SK-N-SH (cell line): ENCODE data around the gene TTC6. TPM values are rescaled to one million over a fixed set of nuclear protein-coding genes. Genes with fewer than 3 reads are reported as not detected.

Experiments used
- CTCF ChIA-PET: fragments of 300-600, 350-600 bp; formaldehyde crosslinking; extraction: SDS; loops from one replicate; lab custom pipeline; 2021; lab: Yijun Ruan, JAX
- POLR2A ChIA-PET: fragments of 350-600 bp; sonication (Branson Sonifier 250); formaldehyde crosslinking; extraction: SDS; loops from one replicate; lab custom pipeline; 2020; ENCODE audit warnings: antibody characterized with exemption, inconsistent platforms; lab: Yijun Ruan, JAX
- DNase-seq: peaks from one replicate; pipeline ENCODE4 v3.0.0; 2012
- H2AFZ ChIP-seq: fragments of 200-600 bp; sonication (generic); 2 replicates; pipeline ENCODE4 v1.8.1; 2016; ENCODE audit warnings: antibody characterized with exemption, mild to moderate bottlenecking, low read depth
- H3F3A ChIP-seq: fragments of 200-600 bp; sonication (generic); replicated peaks from 2 replicates; pipeline ENCODE3; 2016; ENCODE audit warnings: antibody characterized with exemption, mild to moderate bottlenecking; ENCODE audit not compliant: insufficient read depth
- H3K27ac ChIP-seq, 2 experiments: fragments of 200-500 bp in 1 of 2; fragments of 200-600 bp in 1 of 2; sonication (Bioruptor generic) in 1 of 2; sonication (generic), shearing (Covaris generic) in 1 of 2; 2 replicates each; pipeline versions ENCODE4 v1.5.1 to v1.6.1; 2014 to 2016; ENCODE audit warnings: low read depth in 2 of 2, inconsistent platforms in 1 of 2, low read length in 1 of 2, mild to moderate bottlenecking in 1 of 2, mixed read lengths in 1 of 2
- H3K27me3 ChIP-seq: fragments of 200-600 bp; sonication (generic), shearing (Covaris generic); 2 replicates; pipeline ENCODE4 v1.6.1; 2016; ENCODE audit warnings: mixed run types; ENCODE audit not compliant: insufficient read depth
- H3K36me3 ChIP-seq, 2 experiments: fragments of 200-500 bp in 1 of 2; fragments of 200-600 bp in 1 of 2; sonication (Bioruptor generic) in 1 of 2; sonication (generic) in 1 of 2; replicated peaks in 1 of 2; 2 replicates each; pipeline versions ENCODE3 to v1.5.1; 2014 to 2016; ENCODE audit warnings: low read length in 1 of 2, mild to moderate bottlenecking in 1 of 2; ENCODE audit not compliant: insufficient read depth in 2 of 2, control insufficient read depth in 1 of 2
- H3K4me1 ChIP-seq, 2 experiments: fragments of 200-500 bp in 1 of 2; fragments of 200-600 bp in 1 of 2; sonication (Bioruptor generic) in 1 of 2; sonication (generic), shearing (Covaris generic) in 1 of 2; 2 replicates each; pipeline versions ENCODE4 v1.5.1 to v1.6.1; 2014 to 2016; ENCODE audit warnings: low read depth in 1 of 2, low read length in 1 of 2, mixed run types in 1 of 2; ENCODE audit not compliant: insufficient read depth in 2 of 2, control insufficient read depth in 1 of 2
- H3K4me2 ChIP-seq: fragments of 200-600 bp; sonication (generic), shearing (Covaris generic); 2 replicates; pipeline ENCODE4 v1.6.1; 2017; ENCODE audit warnings: mixed run types
- H3K4me3 ChIP-seq, 2 experiments: fragments of 200-500 bp in 1 of 2; fragments of 200-600 bp in 1 of 2; sonication (Bioruptor generic) in 1 of 2; sonication (generic), shearing (Covaris generic) in 1 of 2; 2 replicates each; pipeline versions ENCODE4 v1.5.1 to v1.8.1; 2014 to 2016; ENCODE audit warnings: low read depth in 2 of 2, inconsistent platforms in 1 of 2, low read length in 1 of 2, mild to moderate bottlenecking in 1 of 2, mixed read lengths in 1 of 2, moderate library complexity in 1 of 2
- H3K79me2 ChIP-seq: fragments of 200-600 bp; sonication (generic); 2 replicates; pipeline ENCODE4 v1.8.1; 2017; ENCODE audit warnings: mild to moderate bottlenecking; ENCODE audit not compliant: insufficient read depth
- H3K9ac ChIP-seq: fragments of 200-600 bp; sonication (generic); 2 replicates; pipeline ENCODE4 v1.6.1; 2017; ENCODE audit warnings: mixed run types
- H3K9me2 ChIP-seq: fragments of 200-600 bp; sonication (generic); 2 replicates; pipeline ENCODE4 v1.6.1; 2017; ENCODE audit warnings: mixed run types
- H3K9me3 ChIP-seq: fragments of 200-600 bp; sonication (generic); 2 replicates; pipeline ENCODE4 v1.6.1; 2017; ENCODE audit warnings: mixed run types, mild to moderate bottlenecking, moderate library complexity
- H4K20me1 ChIP-seq: fragments of 200-600 bp; sonication (generic); 2 replicates; pipeline ENCODE4 v1.6.1; 2017; ENCODE audit warnings: mild to moderate bottlenecking, mixed run types; ENCODE audit not compliant: insufficient read depth
- CHD2 ChIP-seq: fragments of 150-350 bp; IDR thresholded peaks from 2 replicates; pipeline ENCODE4 v1.6.1; 2018; ENCODE audit warnings: low read length; ENCODE audit not compliant: partially characterized antibody
- CTCF ChIP-seq: fragments of 200-600 bp; sonication (generic); IDR thresholded peaks from 2 replicates; pipeline ENCODE4 v1.6.1; 2017; ENCODE audit warnings: antibody characterized with exemption, mild to moderate bottlenecking, moderate library complexity
- ELF1 ChIP-seq: IDR thresholded peaks from 2 replicates; pipeline ENCODE4 v1.4.0; 2012
- EP300 ChIP-seq, 2 experiments: IDR thresholded peaks; 2 replicates each; pipeline versions ENCODE4 v1.4.0 to v1.6.1; 2012; ENCODE audit warnings: borderline replicate concordance in 1 of 2, low read depth in 1 of 2, low read length in 1 of 2
- FOXJ3 ChIP-seq: sonication (generic); formaldehyde crosslinking; IDR thresholded peaks from 2 replicates; pipeline ENCODE4 v1.5.1; 2020; ENCODE audit warnings: mild to moderate bottlenecking, missing genetic modification reagents
- FOXM1 ChIP-seq: IDR thresholded peaks from 2 replicates; pipeline ENCODE4 v1.4.0; 2012; ENCODE audit warnings: low read depth, mild to moderate bottlenecking
- GATA2 ChIP-seq: sonication (generic); formaldehyde crosslinking; IDR thresholded peaks from 2 replicates; pipeline ENCODE4 v1.5.0; 2020; ENCODE audit warnings: mild to moderate bottlenecking, missing genetic modification reagents
- NFIC ChIP-seq: IDR thresholded peaks from 2 replicates; pipeline ENCODE4 v1.4.0; 2012; ENCODE audit warnings: borderline replicate concordance
- POLR2AphosphoS5 ChIP-seq: IDR thresholded peaks from 2 replicates; pipeline ENCODE4 v1.6.1; 2012; ENCODE audit warnings: low read depth, low read length
- RAD21 ChIP-seq: IDR thresholded peaks from 2 replicates; pipeline ENCODE4 v1.6.1; 2012; ENCODE audit warnings: mild to moderate bottlenecking, low read length
- RXRA ChIP-seq: IDR thresholded peaks from 2 replicates; pipeline ENCODE4 v1.4.0; 2012; ENCODE audit warnings: low read depth, mild to moderate bottlenecking, borderline replicate concordance
- SIN3A ChIP-seq: IDR thresholded peaks from 2 replicates; pipeline ENCODE4 v1.6.1; 2012; ENCODE audit warnings: low read depth, mild to moderate bottlenecking, low read length, moderate library complexity, borderline replicate concordance
- SMC3 ChIP-seq: IDR thresholded peaks from 2 replicates; pipeline ENCODE4 v1.6.1; 2012; ENCODE audit warnings: low read depth, low read length, improper control_type of control experiment
- TAF1 ChIP-seq: IDR thresholded peaks from 2 replicates; pipeline ENCODE4 v1.6.1; 2012; ENCODE audit warnings: low read depth, mild to moderate bottlenecking, low read length, moderate library complexity, borderline replicate concordance
- TEAD4 ChIP-seq: IDR thresholded peaks from 2 replicates; pipeline ENCODE4 v1.4.0; 2012; ENCODE audit warnings: mild to moderate bottlenecking, borderline replicate concordance; ENCODE audit not compliant: insufficient read depth
- USF1 ChIP-seq: IDR thresholded peaks from 2 replicates; pipeline ENCODE4 v1.4.0; 2012; ENCODE audit warnings: low read depth, borderline replicate concordance
- WGBS: methylation state at CpG from one replicate; pipeline ENCODE4 v1.1.6; 2017; ENCODE audit warnings: low lambda C conversion rate; 5-methylcytosine and 5-hydroxymethylcytosine counted together
- polyA plus RNA-seq, 3 experiments: library from polyadenylated mRNA; depleted of rRNA; stranded (reverse); fragments of >200 nt; gene quantifications; 2 replicates each; pipeline ENCODE4 v1.2.3, GENCODE V29; 2012
- TF ChIP-seq, protein P1 (sequence below): fragments of 150-350 bp; IDR thresholded peaks from 2 replicates; pipeline ENCODE4 v1.6.1; 2016; ENCODE audit warnings: mild to moderate bottlenecking, low read depth, low read length

The TTC6 gene
- polyA plus RNA-seq, 1 of the 3 experiments (the other 2 are of a cell fraction), result not detected

- DNase-seq, result no peak
- Histone ChIP-seq H2AFZ (no peak overlapping the region), H3K4me3 (peak overlapping the region in 1 of 2 experiments; percentile 57; a peak in 1 of 4 replicates), H3K79me2 (no peaks in the 10 kb centered on the region), H3K4me1 (no peaks in the 10 kb centered on the region), H3K27ac (no peak overlapping the region), H3F3A (no peaks in the 10 kb centered on the region), H3K4me2 (peak overlapping the region; percentile 52), H3K9me3 (no peaks in the 10 kb centered on the region), H3K9ac (no peak overlapping the region), H3K36me3 (no peaks in the 10 kb centered on the region), H4K20me1 (no peaks in the 10 kb centered on the region), H3K9me2 (no peaks in the 10 kb centered on the region), H3K27me3 (peaks cover 29% of the 10 kb centered on the region)
- CTCF ChIA-PET, result interaction anchor here (1.1 kb wide), 1 partner anchor 11 kb away, joined by 6 read pairs; no protein-coding TSS in a partner anchor
- no peak for TF ChIP-seq NFIC
- no peak for TF ChIP-seq FOXM1
- TF ChIP-seq, protein P1, sequence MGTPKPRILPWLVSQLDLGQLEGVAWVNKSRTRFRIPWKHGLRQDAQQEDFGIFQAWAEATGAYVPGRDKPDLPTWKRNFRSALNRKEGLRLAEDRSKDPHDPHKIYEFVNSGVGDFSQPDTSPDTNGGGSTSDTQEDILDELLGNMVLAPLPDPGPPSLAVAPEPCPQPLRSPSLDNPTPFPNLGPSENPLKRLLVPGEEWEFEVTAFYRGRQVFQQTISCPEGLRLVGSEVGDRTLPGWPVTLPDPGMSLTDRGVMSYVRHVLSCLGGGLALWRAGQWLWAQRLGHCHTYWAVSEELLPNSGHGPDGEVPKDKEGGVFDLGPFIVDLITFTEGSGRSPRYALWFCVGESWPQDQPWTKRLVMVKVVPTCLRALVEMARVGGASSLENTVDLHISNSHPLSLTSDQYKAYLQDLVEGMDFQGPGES, result no peak
- TF ChIP-seq CTCF, result no peak
- TF ChIP-seq USF1, result no peak
- no peak for TF ChIP-seq SIN3A
- TF ChIP-seq SMC3, result no peak
- TF ChIP-seq POLR2AphosphoS5, result no peak
- no peak for TF ChIP-seq CHD2
- WGBS, result 3% methylated on average over 14 of the region's 14 CpGs
- POLR2A ChIA-PET, result no interaction called here
Observed at GRCh38 chr14:37593511-37594237, 1.8 kb upstream of the TTC6 start.

- Histone ChIP-seq H3K27me3 (peaks cover 28% of the 10 kb centered on the region), H3K4me3 (peak overlapping the region; percentile 26 to 57; a peak in 2 of 4 replicates), H3K79me2 (no peaks in the 10 kb centered on the region), H2AFZ (no peak overlapping the region), H3K9me2 (no peaks in the 10 kb centered on the region), H3K4me1 (no peaks in the 10 kb centered on the region), H3K27ac (no peak overlapping the region), H4K20me1 (no peaks in the 10 kb centered on the region), H3K9me3 (no peaks in the 10 kb centered on the region), H3K9ac (no peak overlapping the region), H3K36me3 (no peaks in the 10 kb centered on the region), H3F3A (no peaks in the 10 kb centered on the region), H3K4me2 (peak overlapping the region; percentile 52)
- ChIA-PET POLR2A (no interaction called here), CTCF (interaction anchor here (1.1 kb wide), 1 partner anchor 11 kb away, joined by 6 read pairs; no protein-coding TSS in a partner anchor)
- DNase-seq, result peak; percentile 53
- WGBS, result 0% methylated on average over 10 of the region's 56 CpGs
- no peak for TF ChIP-seq NFIC
- TF ChIP-seq RXRA, result no peak
- no peak for TF ChIP-seq TAF1
- TF ChIP-seq FOXJ3 (CRISPR knock-in tag), result no peak
- TF ChIP-seq SMC3, result 0 out of 2 replicates have a peak, but pooled peaks have one; percentile 4
- no peak for TF ChIP-seq GATA2
- no peak for TF ChIP-seq ELF1
- TF ChIP-seq RAD21, result peak; percentile 23; the same call in 1 of the 2 replicates
- TF ChIP-seq CTCF, result peak; percentile 70
- no peak for TF ChIP-seq SIN3A
- TF ChIP-seq TEAD4, result no peak
- no peak for TF ChIP-seq EP300 (IDR thresholded peaks at IDR 0.05; ENCODE audit: borderline replicate concordance in 1 of 2, low read depth in 1 of 2, low read length in 1 of 2)
Observed at GRCh38 chr14:37594238-37594970, 1.0 kb upstream of the TTC6 start.
